GM21360 (cell line): Measurements from ENCODE around the gene IGDCC3.
A peak's percentile ranks its signal among the peaks of the same experiment; 100 is the strongest.

ENCODE experiments used
- ATAC-seq: cut with Tn5 transposase; IDR thresholded peaks from one replicate; pipeline ENCODE4 v1.9.1; 2021; ENCODE audit warnings: mild to moderate bottlenecking, moderate library complexity; ENCODE audit not compliant: unreplicated experiment

Gene IGDCC3

GRCh38 chr15:65388306-65389080 is 10.7 kb upstream of the IGDCC3 start:
- ATAC-seq, result no peak

GRCh38 chr15:65386886-65387285 is 9.1 kb upstream of the IGDCC3 start:
- ATAC-seq, result no peak

- ATAC-seq, result no peak
These were observed 8.6 kb upstream of the IGDCC3 start for GRCh38 chr15:65386376-65386775.

GRCh38 chr15:65385870-65386258 is 8.1 kb upstream of the IGDCC3 start:
- no peak for ATAC-seq

- ATAC-seq, result peak; percentile 55
These were observed 7.4 kb upstream of the IGDCC3 start for GRCh38 chr15:65384895-65385869.

- no peak for ATAC-seq
These were observed 6.7 kb upstream of the IGDCC3 start for GRCh38 chr15:65384505-65384894.

- no peak for ATAC-seq
These were observed 6.2 kb upstream of the IGDCC3 start for GRCh38 chr15:65383991-65384390.

- ATAC-seq, result no peak
These were observed 5.7 kb upstream of the IGDCC3 start for GRCh38 chr15:65383456-65383855.

- ATAC-seq, result no peak
These were observed 5.1 kb upstream of the IGDCC3 start for GRCh38 chr15:65382921-65383320.

GRCh38 chr15:65382146-65382491 is 4.3 kb upstream of the IGDCC3 start:
- ATAC-seq, result no peak

- ATAC-seq, result no peak
These were observed 3.8 kb upstream of the IGDCC3 start for GRCh38 chr15:65381445-65382145.

GRCh38 chr15:65379986-65380385 is 2.2 kb upstream of the IGDCC3 start:
- ATAC-seq, result no peak

- ATAC-seq, result no peak
These were observed 462 bp downstream of the IGDCC3 start for GRCh38 chr15:65377105-65377975.

- no peak for ATAC-seq
These were observed 1.1 kb downstream of the IGDCC3 start for GRCh38 chr15:65376767-65377104.

- no peak for ATAC-seq
These were observed 1.8 kb downstream of the IGDCC3 start for GRCh38 chr15:65375871-65376607.

GRCh38 chr15:65374821-65375401 is 2.9 kb downstream of the IGDCC3 start:
- ATAC-seq, result no peak

GRCh38 chr15:65374334-65374733 is 3.5 kb downstream of the IGDCC3 start:
- ATAC-seq, result no peak

- no peak for ATAC-seq
These were observed 4.6 kb downstream of the IGDCC3 start for GRCh38 chr15:65373163-65373651.

- ATAC-seq, result no peak
These were observed 5.1 kb downstream of the IGDCC3 start for GRCh38 chr15:65372787-65373067.
